CD8-positive, alpha-beta memory T cell (primary cell): Measurements from ENCODE around the gene GIMAP2. TPM values are rescaled to one million over a fixed set of nuclear protein-coding genes. Genes with fewer than 3 reads are reported as not detected.

Experiments used
- CTCF ChIA-PET: fragments of 350-600 bp; sonication (Branson Sonifier 250); formaldehyde crosslinking; loops from one replicate; lab custom pipeline; 2021; ENCODE audit warnings: antibody characterized with exemption; lab: Charles Lee
- POLR2A ChIA-PET: fragments of 350-600 bp; sonication (Branson Sonifier 250); formaldehyde crosslinking; loops from one replicate; lab custom pipeline; 2021; ENCODE audit warnings: antibody characterized with exemption; lab: Charles Lee
- DNase-seq, 5 donors: peaks; one replicate each; pipeline versions ENCODE4 v3.0.0 to v3.0.0-alpha.2; 2020 to 2022; ENCODE audit warnings: mixed read lengths in 1 of 5
- H3K27ac ChIP-seq: one replicate; pipeline ENCODE4 v1.7.0; 2013; ENCODE audit warnings: low read depth, mild to moderate bottlenecking, low read length, moderate library complexity
- H3K27me3 ChIP-seq: 2 replicates; pipeline ENCODE4 v1.7.0; 2013; ENCODE audit warnings: low read length, mild to moderate bottlenecking; ENCODE audit not compliant: insufficient read depth, poor library complexity, severe bottlenecking
- H3K36me3 ChIP-seq: 2 replicates; pipeline ENCODE4 v1.7.0; 2013; ENCODE audit warnings: mild to moderate bottlenecking, low read length, moderate library complexity; ENCODE audit not compliant: insufficient read depth
- H3K4me1 ChIP-seq: 2 replicates; pipeline ENCODE4 v1.7.0; 2013; ENCODE audit warnings: mild to moderate bottlenecking, low read length, moderate library complexity; ENCODE audit not compliant: insufficient read depth
- H3K4me3 ChIP-seq: 2 replicates; pipeline ENCODE4 v1.7.0; 2013; ENCODE audit warnings: mild to moderate bottlenecking, low read length
- H3K9me3 ChIP-seq: 2 replicates; pipeline ENCODE4 v1.7.0; 2013; ENCODE audit warnings: mild to moderate bottlenecking, low read length
- H3K27ac Mint-ChIP-seq, 8 donors: one replicate each; pipeline ENCODE4 v1.8.0; 2020 to 2021; ENCODE audit warnings: mixed read lengths in 8 of 8, mild to moderate bottlenecking in 6 of 8, inconsistent platforms in 3 of 8, moderate library complexity in 3 of 8
- H3K27me3 Mint-ChIP-seq, 2 donors: one replicate each; pipeline ENCODE4 v1.8.0; 2020 to 2021; ENCODE audit warnings: mixed read lengths in 2 of 2, mild to moderate bottlenecking in 1 of 2, moderate library complexity in 1 of 2
- H3K36me3 Mint-ChIP-seq, 3 donors: one replicate each; pipeline ENCODE4 v1.8.0; 2020 to 2021; ENCODE audit warnings: mixed read lengths in 3 of 3, inconsistent platforms in 1 of 3, mild to moderate bottlenecking in 1 of 3
- H3K4me1 Mint-ChIP-seq, 3 donors: one replicate each; pipeline ENCODE4 v1.8.0; 2020 to 2021; ENCODE audit warnings: mixed read lengths in 3 of 3, inconsistent platforms in 1 of 3, mild to moderate bottlenecking in 1 of 3
- H3K4me3 Mint-ChIP-seq, 7 donors: one replicate each; pipeline ENCODE4 v1.8.0; 2020 to 2021; ENCODE audit warnings: mixed read lengths in 7 of 7, mild to moderate bottlenecking in 6 of 7, moderate library complexity in 4 of 7, inconsistent platforms in 2 of 7
- H3K9me3 Mint-ChIP-seq, 5 donors: one replicate each; pipeline ENCODE4 v1.8.0; 2020 to 2022; ENCODE audit warnings: mixed read lengths in 5 of 5, mild to moderate bottlenecking in 3 of 5, moderate library complexity in 2 of 5, inconsistent platforms in 1 of 5
- polyA plus RNA-seq: library from polyadenylated mRNA; unstranded; fragments of 300-500 nt; fragmentation: Illumina TruSeq; gene quantifications from one replicate; pipeline ENCODE4 v1.2.3, GENCODE V29; 2021
- total RNA-seq, 2 experiments: library from RNA; stranded (reverse); gene quantifications; one replicate each; pipeline ENCODE4 v1.2.3, GENCODE V29; 2021

GIMAP2 gene
- total and polyA plus RNA-seq, 3 experiments from 2014 or later, result 40.4 to 88.0 (median 42.9) TPM

DNA sequence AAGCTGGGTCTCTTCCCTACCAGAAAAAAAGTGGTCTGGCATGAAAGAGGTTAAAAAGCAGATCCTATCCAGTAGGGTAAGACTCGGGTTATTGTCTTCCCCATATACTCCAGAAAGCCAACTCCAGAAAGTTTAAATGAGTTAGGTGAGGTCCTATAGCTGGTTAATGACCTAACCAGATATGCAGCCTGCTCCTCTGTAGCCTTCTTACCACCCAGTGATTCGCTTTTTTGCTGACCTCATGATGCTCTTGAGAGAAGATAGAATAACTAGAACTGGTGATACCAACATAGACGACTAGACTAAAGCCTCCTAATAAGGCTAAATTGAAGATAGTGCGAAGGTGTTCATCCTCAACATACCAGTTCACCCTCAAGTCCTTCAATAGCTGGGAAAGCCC is 30.2 kb downstream of the GIMAP2 start:
- peak overlapping the region; percentile 79 for H3K27ac ChIP-seq
- no peak for DNase-seq
- Mint-ChIP-seq H3K4me3 (peak overlapping the region; percentile 94 to 100 (median 100)), H3K9me3 (peaks cover 7 to 16% (median 15%) of the 10 kb centered on the region in 5 donors), H3K27me3 (no peaks in the 10 kb centered on the region), H3K27ac (peak overlapping the region; percentile 84 to 99 (median 98)), H3K4me1 (peaks cover 54 to 74% (median 69%) of the 10 kb centered on the region in 3 donors), H3K36me3 (peaks cover 29 to 51% (median 50%) of the 10 kb centered on the region in 3 donors)
- H3K4me1 ChIP-seq, result peaks cover 44% of the 10 kb centered on the region
- ChIA-PET POLR2A (interaction anchor here (0.8 to 3.7 kb wide), 22 partner anchors 14 to 267 kb away, joined by 3 to 17 read pairs (median 4); partner anchors contain the start of genes GIMAP2, GIMAP5 and GIMAP7), CTCF (interaction anchor here (0.6 to 4.1 kb wide), 24 partner anchors 12 to 270 kb away, joined by 3 to 33 read pairs (median 6); partner anchors contain the start of genes GIMAP2, GIMAP4, GIMAP5 and GIMAP6)
- H3K9me3 ChIP-seq, result peaks cover 8% of the 10 kb centered on the region
- peaks cover 10% of the 10 kb centered on the region for H3K36me3 ChIP-seq
- peak overlapping the region; percentile 77 for H3K4me3 ChIP-seq
- no peaks in the 10 kb centered on the region for H3K27me3 ChIP-seq

DNA sequence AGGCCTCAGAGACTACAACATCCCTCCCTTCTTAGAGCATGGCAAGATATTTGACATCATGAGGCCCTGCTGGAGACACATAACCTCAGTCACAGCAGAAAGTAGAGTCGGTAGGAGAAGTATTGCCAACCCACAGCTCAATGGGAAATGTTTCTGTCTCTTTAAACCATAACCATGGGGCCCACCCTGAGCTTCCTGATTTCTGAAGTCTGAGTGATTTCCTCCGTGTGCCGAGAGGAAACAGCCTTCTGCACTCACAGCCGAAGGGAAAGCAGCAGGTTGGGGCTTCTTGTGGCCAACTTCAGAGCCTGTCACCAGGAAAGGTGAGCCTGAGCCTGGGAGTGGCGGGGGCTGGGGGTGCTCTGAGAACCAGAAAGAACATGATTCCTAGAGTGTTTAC is 30.9 kb downstream of the GIMAP2 start, which contains the start of gene GIMAP1:
Gene GIMAP1 (plus strand): TSS at position 246 of the 400 bp plus-strand sequence. CDS start 2,435 bp downstream, outside the sequence.
- Histone ChIP-seq H3K27me3 (no peaks in the 10 kb centered on the region), H3K4me1 (peaks cover 51% of the 10 kb centered on the region), H3K36me3 (peaks cover 10% of the 10 kb centered on the region), H3K9me3 (peaks cover 8% of the 10 kb centered on the region), H3K4me3 (peak within 1 kb of the TSS; percentile 77), H3K27ac (peak within 1 kb of the TSS; percentile 79)
- Mint-ChIP-seq H3K4me3 (peak within 1 kb of the TSS; percentile 94 to 100 (median 100)), H3K27me3 (no peaks in the 10 kb centered on the region), H3K4me1 (peaks cover 60 to 80% (median 75%) of the 10 kb centered on the region in 3 donors), H3K27ac (peak within 1 kb of the TSS; percentile 84 to 99 (median 98)), H3K36me3 (peaks cover 34 to 58% (median 57%) of the 10 kb centered on the region in 3 donors), H3K9me3 (peaks cover 7 to 20% (median 15%) of the 10 kb centered on the region in 5 donors)
- CTCF ChIA-PET, result interaction anchor here (0.6 to 4.1 kb wide), 22 partner anchors 11 to 271 kb away, joined by 3 to 33 read pairs (median 6); partner anchors contain the start of genes GIMAP2, GIMAP4, GIMAP5 and GIMAP6
- peak; percentile 24 to 81 (median 71) for DNase-seq
- POLR2A ChIA-PET, result interaction anchor here (0.8 to 3.7 kb wide), 22 partner anchors 14 to 268 kb away, joined by 3 to 17 read pairs (median 4); partner anchors contain the start of genes GIMAP2, GIMAP5 and GIMAP7

DNA sequence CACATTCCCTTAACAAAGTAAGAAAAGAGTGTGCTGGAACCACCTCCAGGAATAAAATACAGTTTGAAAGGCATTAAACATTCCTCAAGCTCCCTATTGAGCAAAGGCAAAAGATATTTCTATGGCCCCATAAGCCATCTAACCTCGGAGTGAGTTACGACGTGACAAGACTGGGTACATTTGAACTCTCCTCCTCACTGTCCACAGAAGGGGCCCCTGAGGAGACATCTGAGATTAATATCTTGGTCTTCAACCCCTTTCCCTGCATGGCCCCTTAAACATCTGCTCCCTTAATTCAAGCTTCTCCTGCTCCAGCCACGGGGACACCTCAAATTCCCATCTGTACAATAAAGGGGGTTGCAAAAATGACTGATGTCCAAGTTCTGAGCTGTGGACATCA is 31.4 kb downstream of the GIMAP2 start:
- ChIA-PET CTCF (interaction anchor here (1.2 to 4.1 kb wide), 18 partner anchors 10 to 271 kb away, joined by 3 to 33 read pairs (median 6); partner anchors contain the start of genes GIMAP2, GIMAP4, GIMAP5 and GIMAP7), POLR2A (interaction anchor here (0.7 to 3.7 kb wide), 15 partner anchors 13 to 202 kb away, joined by 3 to 17 read pairs (median 4); partner anchors contain the start of genes GIMAP2, GIMAP5 and GIMAP7)
- Histone ChIP-seq H3K4me1 (peaks cover 56% of the 10 kb centered on the region), H3K4me3 (peak overlapping the region; percentile 77), H3K27me3 (no peaks in the 10 kb centered on the region), H3K9me3 (peaks cover 8% of the 10 kb centered on the region), H3K36me3 (peaks cover 13% of the 10 kb centered on the region), H3K27ac (peak overlapping the region; percentile 79)
- Mint-ChIP-seq H3K36me3 (peaks cover 37 to 63% (median 61%) of the 10 kb centered on the region in 3 donors), H3K4me3 (peak overlapping the region; percentile 94 to 100 (median 100)), H3K9me3 (peaks cover 7 to 22% (median 19%) of the 10 kb centered on the region in 5 donors), H3K27ac (peak overlapping the region; percentile 84 to 99 (median 98)), H3K4me1 (peaks cover 66 to 86% (median 81%) of the 10 kb centered on the region in 3 donors), H3K27me3 (no peaks in the 10 kb centered on the region)
- DNase-seq, result no peak

- no peaks in the 10 kb centered on the region for H3K27me3 ChIP-seq
- H3K4me1 Mint-ChIP-seq, result peaks cover 74 to 87% (median 82%) of the 10 kb centered on the region in 3 donors
- H3K4me3 Mint-ChIP-seq, result peak overlapping the region; percentile 94 to 100 (median 100)
- H3K9me3 ChIP-seq, result peaks cover 4% of the 10 kb centered on the region
- ChIA-PET POLR2A (interaction anchor here (0.6 to 3.7 kb wide), 5 partner anchors 20 to 203 kb away, joined by 3 to 17 read pairs (median 4); partner anchors contain the start of genes GIMAP4 and GIMAP5), CTCF (interaction anchor here (0.8 to 4.1 kb wide), 14 partner anchors 14 to 268 kb away, joined by 3 to 33 read pairs (median 4); partner anchors contain the start of genes GIMAP2, GIMAP4, GIMAP5 and GIMAP8)
- peak overlapping the region; percentile 77 for H3K4me3 ChIP-seq
- H3K27me3 Mint-ChIP-seq, result no peaks in the 10 kb centered on the region
- peaks cover 5 to 21% (median 15%) of the 10 kb centered on the region in 5 donors for H3K9me3 Mint-ChIP-seq
- H3K36me3 Mint-ChIP-seq, result peaks cover 46 to 73% (median 65%) of the 10 kb centered on the region in 3 donors
- peaks cover 23% of the 10 kb centered on the region for H3K36me3 ChIP-seq
- peak overlapping the region; percentile 79 for H3K27ac ChIP-seq
- H3K27ac Mint-ChIP-seq, result peak overlapping the region; percentile 84 to 99 (median 96)
- peaks cover 66% of the 10 kb centered on the region for H3K4me1 ChIP-seq
- DNase-seq, result no peak
These were observed 32.4 kb downstream of the GIMAP2 start for GRCh38 chr7:150717814-150718420.

DNA sequence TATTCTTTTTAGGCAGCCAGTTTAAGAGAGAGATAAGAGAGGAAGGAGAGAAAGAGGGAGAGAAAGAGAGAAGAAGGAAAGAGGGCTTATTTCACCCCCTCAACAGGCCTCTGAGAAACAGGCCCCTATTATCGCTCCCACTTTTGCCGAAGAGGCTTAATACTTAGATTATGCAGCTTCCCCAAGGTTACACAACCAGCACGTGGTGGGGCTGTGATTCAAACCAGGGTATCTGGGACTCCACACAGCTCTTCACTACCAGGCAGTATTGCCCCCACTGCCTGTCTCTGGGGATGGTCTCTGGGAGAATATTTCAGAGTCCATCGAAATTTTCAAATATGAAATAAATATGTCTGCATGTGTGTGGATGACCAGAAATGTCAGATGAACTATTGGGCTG is 33.9 kb downstream of the GIMAP2 start:
- Mint-ChIP-seq H3K27ac (peak overlapping the region; percentile 84 to 99 (median 96)), H3K4me1 (peaks cover 78 to 87% (median 82%) of the 10 kb centered on the region in 3 donors), H3K9me3 (peaks cover 2 to 18% (median 12%) of the 10 kb centered on the region in 5 donors), H3K27me3 (no peaks in the 10 kb centered on the region), H3K36me3 (peaks cover 58 to 83% (median 73%) of the 10 kb centered on the region in 3 donors), H3K4me3 (peak overlapping the region; percentile 94 to 100 (median 100))
- Histone ChIP-seq H3K27ac (no peak overlapping the region), H3K4me1 (peaks cover 77% of the 10 kb centered on the region), H3K36me3 (peaks cover 38% of the 10 kb centered on the region), H3K4me3 (peak overlapping the region; percentile 77), H3K27me3 (no peaks in the 10 kb centered on the region), H3K9me3 (no peaks in the 10 kb centered on the region)
- no peak for DNase-seq
- ChIA-PET POLR2A (interaction anchor here (0.6 to 1.2 kb wide), 2 partner anchors 26 to 165 kb away, joined by 3 to 4 read pairs; no protein-coding TSS in a partner anchor), CTCF (interaction anchor here (1.0 to 2.2 kb wide), 3 partner anchors 12 to 19 kb away, joined by 3 to 8 read pairs (median 3); partner anchors contain the start of gene GIMAP5)

GRCh38 chr7:150719960-150720891 is 34.7 kb downstream of the GIMAP2 start:
- peaks cover 39% of the 10 kb centered on the region for H3K36me3 ChIP-seq
- POLR2A ChIA-PET, result no interaction called here
- H3K27ac ChIP-seq, result no peak overlapping the region
- H3K4me3 Mint-ChIP-seq, result peak overlapping the region; percentile 94 to 100 (median 100)
- peaks cover 69% of the 10 kb centered on the region for H3K4me1 ChIP-seq
- no peaks in the 10 kb centered on the region for H3K27me3 Mint-ChIP-seq
- peak in 1 of 5 donors; percentile 51 for DNase-seq
- peaks cover 59 to 88% (median 78%) of the 10 kb centered on the region in 3 donors for H3K36me3 Mint-ChIP-seq
- H3K4me3 ChIP-seq, result peak overlapping the region; percentile 3
- peaks cover 5 to 21% (median 16%) of the 10 kb centered on the region in 5 donors for H3K9me3 Mint-ChIP-seq
- CTCF ChIA-PET, result interaction anchor here (0.6 to 2.2 kb wide), 7 partner anchors 10 to 271 kb away, joined by 3 to 8 read pairs (median 4); no protein-coding TSS in a partner anchor
- peak overlapping the region; percentile 82 to 99 (median 96) for H3K27ac Mint-ChIP-seq
- peaks cover 76 to 83% (median 78%) of the 10 kb centered on the region in 3 donors for H3K4me1 Mint-ChIP-seq
- no peaks in the 10 kb centered on the region for H3K9me3 ChIP-seq
- H3K27me3 ChIP-seq, result no peaks in the 10 kb centered on the region
